AG09319 (cell line): ENCODE results near the gene HNMT.

Source experiments
- DNase-seq: peaks from one replicate; pipeline ENCODE4 v3.0.0-alpha.2; 2010; ENCODE audit warnings: low read depth; ENCODE audit errors: extremely low read depth
- CTCF ChIP-seq: IDR thresholded peaks from 2 replicates; pipeline ENCODE4 v1.5.1; 2011; ENCODE audit warnings: low read depth, mild to moderate bottlenecking, inconsistent platforms, low read length, moderate library complexity

The HNMT gene

GRCh38 chr2:137929519-137929916 is 34.8 kb upstream of the HNMT start:
- TF ChIP-seq CTCF = no peak
- DNase-seq = no peak

- no peak for DNase-seq
- no peak for TF ChIP-seq CTCF
These were observed 34.1 kb upstream of the HNMT start for GRCh38 chr2:137930146-137930545.

GRCh38 chr2:137935591-137935990 is 28.7 kb upstream of the HNMT start:
- DNase-seq = no peak
- TF ChIP-seq CTCF = no peak

- DNase-seq = no peak
- TF ChIP-seq CTCF = no peak
These were observed 27.0 kb upstream of the HNMT start for GRCh38 chr2:137937246-137937645.

GRCh38 chr2:137937778-137938177 is 26.5 kb upstream of the HNMT start:
- DNase-seq = no peak
- TF ChIP-seq CTCF = no peak

- no peak for TF ChIP-seq CTCF
- no peak for DNase-seq
These were observed 26.1 kb upstream of the HNMT start for GRCh38 chr2:137938204-137938603.

GRCh38 chr2:137939026-137939425 is 25.2 kb upstream of the HNMT start:
- no peak for TF ChIP-seq CTCF
- no peak for DNase-seq
